K562 (cell line): Measurements from ENCODE around the gene INPP4B. TPM values are rescaled to one million over a fixed set of nuclear protein-coding genes. Genes with fewer than 3 reads are reported as not detected.

ENCODE experiments used
- ATAC-seq: fragments of 200-7000 bp; cut with Tn5 transposase; 3 replicates; pipeline ENCODE4 v1.9.1; 2020; ENCODE audit warnings: moderate library complexity
- BruUV-seq: library from RNA; stranded (reverse); fragments of 400-500 nt; replicated peaks from 2 replicates; lab custom pipeline; 2021; lab: Mats Ljungman, UMichigan
- CTCF ChIA-PET: fragments of 300-600 bp; formaldehyde crosslinking; extraction: SDS; loops from one replicate; lab custom pipeline; 2021; ENCODE audit warnings: low intra/inter-chr PET ratio; lab: Yijun Ruan, JAX
- POLR2A ChIA-PET: fragments of 300-600, 350-650 bp; sonication (Branson Sonifier 250); formaldehyde crosslinking; extraction: SDS; loops from one replicate; lab custom pipeline; 2021; ENCODE audit warnings: antibody characterized with exemption, inconsistent platforms; lab: Yijun Ruan, JAX
- DNase-seq, 4 experiments: peaks; one replicate each; pipeline versions ENCODE4 v3.0.0 to v3.0.0-alpha.2; 2011 to 2018; ENCODE audit warnings: low spot score in 3 of 4, mixed read lengths in 3 of 4; ENCODE audit errors: extremely low read depth in 1 of 4
- FAIRE-seq: peaks from 2 replicates; lab custom pipeline; 2011; peaks lifted over from hg19 to GRCh38; lab: Jason Lieb, UNC
- H2AFZ ChIP-seq: 2 replicates; pipeline ENCODE4 v1.6.0; 2011; ENCODE audit warnings: low read depth, low read length, control low read depth, inconsistent platforms
- H3K27ac ChIP-seq: fragments of 200-600 bp; 3 replicates; pipeline ENCODE4 v1.8.0; 2011; ENCODE audit warnings: low read depth, mild to moderate bottlenecking, control low read depth, inconsistent platforms, low read length, moderate library complexity, mixed read lengths; ENCODE audit errors: extremely low read depth
- H3K27me3 ChIP-seq, 2 experiments: fragments of 300-600 bp in 1 of 2; 2 replicates in 1 of 2; 3 replicates in 1 of 2; pipeline versions ENCODE4 v1.6.0 to v1.8.0; 2011; ENCODE audit warnings: inconsistent platforms in 2 of 2, low read length in 2 of 2, mild to moderate bottlenecking in 1 of 2, mixed read lengths in 1 of 2, moderate library complexity in 1 of 2; ENCODE audit not compliant: control insufficient read depth in 2 of 2, insufficient read depth in 2 of 2
- H3K36me3 ChIP-seq: fragments of 300-600 bp; 3 replicates; pipeline ENCODE4 v1.8.0; 2011; ENCODE audit warnings: mild to moderate bottlenecking, low read length, inconsistent platforms; ENCODE audit not compliant: control insufficient read depth, insufficient read depth
- H3K4me1 ChIP-seq, 2 experiments: fragments of 200-600 bp in 1 of 2; replicated peaks in 1 of 2; 2 replicates in 1 of 2; 3 replicates in 1 of 2; pipeline versions ENCODE4 v1.5.1 to v1.8.0; 2011; ENCODE audit warnings: inconsistent platforms in 2 of 2, low read length in 2 of 2, mild to moderate bottlenecking in 1 of 2, mixed read lengths in 1 of 2, moderate library complexity in 1 of 2; ENCODE audit not compliant: control insufficient read depth in 2 of 2, insufficient read depth in 2 of 2
- H3K4me2 ChIP-seq: 2 replicates; pipeline ENCODE4 v1.6.1; 2011; ENCODE audit warnings: low read length, control low read depth, inconsistent platforms, mixed read lengths; ENCODE audit not compliant: insufficient read depth
- H3K4me3 ChIP-seq: fragments of 200-600 bp; sonication (generic), shearing (Covaris generic); 2 replicates; pipeline ENCODE4 v1.5.1; 2016; ENCODE audit warnings: control low read depth, inconsistent platforms
- H3K79me2 ChIP-seq: fragments of 200-600 bp; 3 replicates; pipeline ENCODE4 v1.8.0; 2011; ENCODE audit warnings: low read length, inconsistent platforms; ENCODE audit not compliant: control insufficient read depth, insufficient read depth
- H3K9ac ChIP-seq, 2 experiments: 2 replicates each; pipeline versions ENCODE4 v1.6.0 to v1.6.1; 2011; ENCODE audit warnings: low read depth in 2 of 2, low read length in 2 of 2, control low read depth in 1 of 2, inconsistent platforms in 1 of 2, mild to moderate bottlenecking in 1 of 2, mixed read lengths in 1 of 2; ENCODE audit not compliant: insufficient read depth in 1 of 2
- H3K9me1 ChIP-seq: one replicate; pipeline ENCODE4 v1.6.0; 2011; ENCODE audit warnings: inconsistent platforms, mild to moderate bottlenecking, low read length, moderate library complexity; ENCODE audit not compliant: control insufficient read depth, insufficient read depth
- H3K9me3 ChIP-seq: replicated peaks from 2 replicates; pipeline ENCODE4 v1.5.1; 2011; ENCODE audit warnings: low read depth, low read length, inconsistent platforms; ENCODE audit not compliant: control insufficient read depth, insufficient read depth
- H4K20me1 ChIP-seq: replicated peaks from 2 replicates; pipeline ENCODE4 v1.6.1; 2011; ENCODE audit warnings: low read length, inconsistent platforms, mixed read lengths; ENCODE audit not compliant: control insufficient read depth, insufficient read depth
- CAMTA2 ChIP-seq: fragments of 250-450 bp; sonication (Bioruptor Pico); conservative IDR thresholded peaks from 2 replicates; pipeline ENCODE4 v1.5.1; 2022
- E2F1 ChIP-seq: sonication (generic); formaldehyde crosslinking; IDR thresholded peaks from 2 replicates; pipeline ENCODE4 v1.8.1; 2023; ENCODE audit warnings: mild to moderate bottlenecking, missing genetic modification reagents, moderate library complexity
- EZH2 ChIP-seq: IDR thresholded peaks from 2 replicates; pipeline ENCODE4 v1.6.1; 2012; ENCODE audit warnings: low read depth, mild to moderate bottlenecking, inconsistent platforms, low read length, borderline replicate concordance
- FOXM1 ChIP-seq, 2 experiments: fragments of 450-650 bp in 1 of 2; sonication (generic) in 1 of 2; formaldehyde crosslinking in 1 of 2; IDR thresholded peaks; 2 replicates each; pipeline versions ENCODE4 v1.6.1 to v1.9.0; 2017 to 2022; ENCODE audit warnings: low read depth in 2 of 2, mild to moderate bottlenecking in 2 of 2, missing genetic modification reagents in 1 of 2, moderate library complexity in 1 of 2
- FOXO4 ChIP-seq: fragments of 450-650 bp; formaldehyde crosslinking; IDR thresholded peaks from 2 replicates; pipeline ENCODE4 v1.4.0; 2020; ENCODE audit warnings: mild to moderate bottlenecking, moderate library complexity
- GABPA ChIP-seq: fragments of 200-800 bp; sonication (Bioruptor generic); conservative IDR thresholded peaks from 2 replicates; pipeline ENCODE4 v1.6.1; 2016; ENCODE audit warnings: low read depth, missing genetic modification characterization, missing compliant biosample characterization
- GATAD2B ChIP-seq: fragments of 450-650 bp; IDR thresholded peaks from 2 replicates; pipeline ENCODE4 v1.6.1; 2017; ENCODE audit warnings: mild to moderate bottlenecking, borderline replicate concordance
- HEY1 ChIP-seq: fragments of 250-450 bp; sonication (Bioruptor Pico); IDR thresholded peaks from 2 replicates; pipeline ENCODE4 v1.5.0; 2020; ENCODE audit warnings: mild to moderate bottlenecking, moderate library complexity, borderline replicate concordance
- LEF1 ChIP-seq: fragments of 450-650 bp; IDR thresholded peaks from 2 replicates; pipeline ENCODE4 v1.6.1; 2016; ENCODE audit warnings: mild to moderate bottlenecking
- NELFE ChIP-seq: IDR thresholded peaks from 2 replicates; pipeline ENCODE4 v1.6.1; 2011; ENCODE audit warnings: mild to moderate bottlenecking; ENCODE audit not compliant: insufficient read depth, insufficient read length
- PTRF ChIP-seq: fragments of 450-650 bp; IDR thresholded peaks from 2 replicates; pipeline ENCODE4 v1.6.1; 2016; ENCODE audit warnings: mild to moderate bottlenecking, missing genetic modification characterization, missing compliant biosample characterization
- RNF219 ChIP-seq: fragments of 250-450 bp; sonication (Bioruptor Pico); IDR thresholded peaks from 2 replicates; pipeline ENCODE4 v1.5.0; 2022; ENCODE audit warnings: mild to moderate bottlenecking
- SMC3 ChIP-seq: conservative IDR thresholded peaks from 2 replicates; pipeline ENCODE4 v1.6.1; 2011; ENCODE audit warnings: low read depth, low read length, improper control_type of control experiment; ENCODE audit not compliant: insufficient read depth
- TOE1 ChIP-seq, 2 experiments: fragments of 450-650 bp in 1 of 2; sonication (generic) in 1 of 2; formaldehyde crosslinking in 1 of 2; IDR thresholded peaks; 2 replicates each; pipeline versions ENCODE4 v1.7.1 to v1.8.0; 2016 to 2022; ENCODE audit warnings: borderline replicate concordance in 2 of 2, mild to moderate bottlenecking in 2 of 2, antibody characterized with exemption in 1 of 2, inconsistent platforms in 1 of 2, low read depth in 1 of 2, missing genetic modification reagents in 1 of 2, moderate library complexity in 1 of 2
- ZC3H11A ChIP-seq: IDR thresholded peaks from 2 replicates; pipeline ENCODE4 v1.6.1; 2012; ENCODE audit warnings: low read depth, low read length, improper control_type of control experiment
- ZNF239 ChIP-seq: fragments of 250-450 bp; sonication (Bioruptor Pico); IDR thresholded peaks from 2 replicates; pipeline ENCODE4 v1.4.0; 2020; ENCODE audit warnings: mild to moderate bottlenecking
- ZNF717 ChIP-seq: fragments of 250-450 bp; sonication (Bioruptor Pico); IDR thresholded peaks from 2 replicates; pipeline ENCODE4 v1.5.0; 2021
- WGBS: fragments of 100-300 bp; shearing (Covaris generic); methylation state at CpG from one replicate; pipeline ENCODE4 v1.1.6; 2016; ENCODE audit warnings: low coverage, mixed read lengths; ENCODE audit not compliant: insufficient coverage; ENCODE audit errors: missing lambda C conversion rate; 5-methylcytosine and 5-hydroxymethylcytosine counted together
- in situ Hi-C: fragments of 300-500 bp; cut with MboI; formaldehyde crosslinking; loops from 4 replicates; pipeline ENCODE4 v1.15.0; 2018; ENCODE audit warnings: inconsistent platforms, mixed read lengths
- intact Hi-C: fragments of 100-400 bp; cut with micrococcal nuclease; formaldehyde crosslinking; loops from 2 replicates; pipeline ENCODE4 v1.14.2; 2022
- polyA plus RNA-seq, 8 experiments: library from polyadenylated mRNA; depleted of rRNA in 4 of 8; stranded (reverse) in 5 of 8; unstranded in 3 of 8; fragments of >200 nt; fragmentation: Nextera tagmentation in 2 of 8; fragmentation: Illumina TruSeq in 1 of 8; extraction: Ambion mirVana in 2 of 8; extraction: Trizol in 1 of 8; gene quantifications; 2 replicates each; pipeline versions ENCODE4 v1.2.1 to v1.2.3, GENCODE V29; 2011 to 2014; ENCODE audit warnings: inconsistent platforms in 1 of 8, missing spikeins in 1 of 8
- total RNA-seq, 7 experiments: library from RNA; depleted of rRNA in 6 of 7; stranded (reverse); fragments of >200 nt in 6 of 7; fragmentation: Illumina TruSeq in 2 of 7; extraction: Trizol in 2 of 7; gene quantifications; 2 replicates each; pipeline versions ENCODE4 v1.2.1 to v1.2.3, GENCODE V29; 2011 to 2021; ENCODE audit warnings: low replicate concordance in 1 of 7

The INPP4B gene
- total and polyA plus RNA-seq, 9 of the 15 experiments (the other 6 are each of a cell fraction or from before 2014, with no cell fraction given), result 0.04 to 0.11 TPM; not detected in 7

- no peaks in the 10 kb centered on the region for H3K9me3 ChIP-seq
- H3K4me1 ChIP-seq, result no peaks in the 10 kb centered on the region
- H2AFZ ChIP-seq, result no peak overlapping the region
- no peak overlapping the region for H3K4me2 ChIP-seq
- BruUV-seq, result no TSS peak
- H3K27ac ChIP-seq, result no peak overlapping the region
- H3K9me1 ChIP-seq, result no peaks in the 10 kb centered on the region
- POLR2A ChIA-PET, result no interaction called here
- DNase-seq (no peak), ATAC-seq (no peak), FAIRE-seq (no peak)
- H3K9ac ChIP-seq, result no peak overlapping the region
- intact Hi-C loops (no loop called here), in situ Hi-C loops (no loop called here)
- no peaks in the 10 kb centered on the region for H3K36me3 ChIP-seq
- no peak for TF ChIP-seq ZNF717
- TF ChIP-seq PTRF (tag), result no peak
- no peak for TF ChIP-seq RNF219 (CRISPR knock-in tag)
- no peak for TF ChIP-seq SMC3
- no peak for TF ChIP-seq GATAD2B
- no peak for TF ChIP-seq FOXM1 (IDR thresholded peaks at IDR 0.05; ENCODE audit: low read depth)
- no peak for TF ChIP-seq FOXM1 (CRISPR knock-in tag; IDR thresholded peaks at IDR 0.05; ENCODE audit: low read depth)
- no peak for TF ChIP-seq EZH2
- TF ChIP-seq ZC3H11A, result no peak
- TF ChIP-seq FOXO4, result no peak
- no peak for TF ChIP-seq HEY1
- TF ChIP-seq CAMTA2 (CRISPR knock-in tag), result no peak
- TF ChIP-seq E2F1 (CRISPR knock-in tag), result no peak
- TF ChIP-seq NELFE, result no peak
- TF ChIP-seq ZNF239, result no peak
- no peak for TF ChIP-seq GABPA (tag)
- no peak for TF ChIP-seq LEF1
- TF ChIP-seq TOE1 (IDR thresholded peaks at IDR 0.05; ENCODE audit: borderline replicate concordance), result no peak
- no peak for TF ChIP-seq TOE1 (CRISPR knock-in tag; IDR thresholded peaks at IDR 0.05; ENCODE audit: borderline replicate concordance, low read depth)
- no peak overlapping the region for H3K4me3 ChIP-seq
- H4K20me1 ChIP-seq, result no peaks in the 10 kb centered on the region
- H3K79me2 ChIP-seq, result no peaks in the 10 kb centered on the region
- CTCF ChIA-PET, result no interaction called here
- WGBS, result 3% methylated on average over 4 of the region's 4 CpGs
- H3K27me3 ChIP-seq, result no peaks in the 10 kb centered on the region
Measured at GRCh38 chr4:142393127-142393526, 453.0 kb downstream of the INPP4B start.
